Common myeloid progenitor, CD34-positive (primary cell): ENCODE measurements around the gene GLMN.

ENCODE experiments used
- CTCF ChIA-PET: fragments of 350-600 bp; sonication (Branson Sonifier 250); formaldehyde crosslinking; loops from one replicate; lab custom pipeline; 2021; ENCODE audit warnings: antibody characterized with exemption; lab: Charles Lee
- POLR2A ChIA-PET: fragments of 350-600 bp; sonication (Branson Sonifier 250); formaldehyde crosslinking; loops from one replicate; lab custom pipeline; 2021; ENCODE audit warnings: antibody characterized with exemption; lab: Charles Lee
- DNase-seq, 3 donors: peaks; one replicate each; pipeline versions ENCODE4 v3.0.0 to v3.0.0-alpha.2; 2013
- H3K27ac ChIP-seq, 2 experiments: 1 replicate in 1 of 2; 2 replicates in 1 of 2; pipeline ENCODE4 v1.7.0; 2013; ENCODE audit warnings: inconsistent platforms in 2 of 2, low read length in 2 of 2, mild to moderate bottlenecking in 2 of 2, low read depth in 1 of 2, moderate library complexity in 1 of 2; ENCODE audit not compliant: severe bottlenecking in 2 of 2, insufficient read depth in 1 of 2, poor library complexity in 1 of 2
- H3K27me3 ChIP-seq, 5 experiments: replicated peaks in 2 of 5; 1 replicate in 3 of 5; 2 replicates in 2 of 5; pipeline versions ENCODE4 v1.6.1 to v1.7.0; 2013; ENCODE audit warnings: low read length in 4 of 5, mild to moderate bottlenecking in 2 of 5, moderate library complexity in 2 of 5, inconsistent platforms in 1 of 5; ENCODE audit not compliant: insufficient read depth in 5 of 5, control insufficient read depth in 4 of 5
- H3K36me3 ChIP-seq, 4 experiments: 1 replicate in 2 of 4; 2 replicates in 2 of 4; pipeline versions ENCODE4 v1.6.1 to v1.7.0; 2013; ENCODE audit warnings: low read length in 3 of 4, control low read depth in 1 of 4, mild to moderate bottlenecking in 1 of 4; ENCODE audit not compliant: control insufficient read depth in 4 of 4, insufficient read depth in 4 of 4
- H3K4me1 ChIP-seq, 4 experiments: 1 replicate in 3 of 4; 2 replicates in 1 of 4; pipeline versions ENCODE4 v1.6.1 to v1.7.1; 2013; ENCODE audit warnings: low read length in 3 of 4, mild to moderate bottlenecking in 3 of 4, control low read depth in 1 of 4, inconsistent platforms in 1 of 4, moderate library complexity in 1 of 4; ENCODE audit not compliant: control insufficient read depth in 4 of 4, insufficient read depth in 4 of 4; ENCODE audit errors: control extremely low read depth in 1 of 4
- H3K4me3 ChIP-seq, 7 experiments: 1 replicate in 4 of 7; 2 replicates in 3 of 7; pipeline versions ENCODE4 v1.5.1 to v1.7.0; 2013; ENCODE audit warnings: mild to moderate bottlenecking in 7 of 7, low read length in 6 of 7, moderate library complexity in 6 of 7, inconsistent platforms in 2 of 7, low read depth in 2 of 7, control low read depth in 1 of 7; ENCODE audit not compliant: insufficient read depth in 4 of 7, control insufficient read depth in 1 of 7; ENCODE audit errors: extremely low read depth in 1 of 7
- H3K9me3 ChIP-seq, 5 experiments: 1 replicate in 4 of 5; 2 replicates in 1 of 5; pipeline versions ENCODE4 v1.6.1 to v1.7.1; 2013; ENCODE audit warnings: low read length in 4 of 5, mild to moderate bottlenecking in 2 of 5, inconsistent platforms in 1 of 5, low read depth in 1 of 5, moderate library complexity in 1 of 5; ENCODE audit not compliant: control insufficient read depth in 4 of 5, insufficient read depth in 2 of 5; ENCODE audit errors: control extremely low read depth in 1 of 5
- WGBS: methylation state at CpG from one replicate; pipeline ENCODE4 v1.1.5; 2013; ENCODE audit not compliant: insufficient coverage; 5-methylcytosine and 5-hydroxymethylcytosine counted together

Gene GLMN

DNA sequence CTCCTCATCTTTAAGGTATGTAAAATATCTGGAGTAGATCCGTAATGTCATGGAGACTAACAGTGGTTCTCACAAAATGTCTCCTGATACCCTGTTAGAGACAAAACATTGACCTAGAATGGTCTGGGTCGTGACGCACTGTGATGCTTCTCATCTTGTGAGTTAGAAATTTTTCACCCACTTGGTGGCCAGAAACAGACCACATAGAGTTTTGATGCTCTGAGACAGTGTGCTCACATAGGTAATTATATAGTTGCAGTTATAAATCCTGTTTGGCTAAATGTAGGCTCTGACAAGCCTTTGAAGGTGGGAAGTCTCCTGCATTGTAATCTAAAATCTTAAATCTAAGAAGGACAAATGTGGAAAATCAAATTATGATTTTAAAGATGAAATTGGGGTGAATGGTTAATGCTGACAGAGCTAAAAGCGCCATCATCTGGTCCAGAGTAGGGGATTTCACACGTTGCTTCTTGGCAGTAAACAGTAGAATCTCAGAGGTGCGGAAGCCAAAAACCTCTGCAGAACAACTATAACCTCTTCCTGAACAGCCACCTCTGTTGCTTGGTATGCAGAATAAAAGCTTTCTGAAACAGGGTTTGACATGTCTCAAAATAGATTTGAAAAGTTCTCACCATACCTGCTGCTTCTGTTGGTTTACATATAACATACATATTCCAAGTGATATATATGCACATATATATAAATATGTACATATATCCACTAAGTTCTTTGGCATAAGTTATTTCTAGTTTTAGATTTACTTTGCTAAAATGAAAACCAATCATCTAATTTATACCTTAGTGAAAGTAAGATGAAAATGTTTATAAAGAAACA is 17.2 kb upstream of the GLMN start:
- no peak overlapping the region for H3K27ac ChIP-seq
- peaks cover 12 to 24% (median 12%) of the 10 kb centered on the region in 4 experiments for H3K4me1 ChIP-seq
- POLR2A ChIA-PET = no interaction called here
- CTCF ChIA-PET = interaction anchor here (0.8 to 1.4 kb wide), 3 partner anchors 26 to 285 kb away, joined by 3 to 4 read pairs (median 3); no protein-coding TSS in a partner anchor
- DNase-seq = peak in 2 of 3 donors; percentile 53 to 54
- peaks cover 4 to 25% (median 8%) of the 10 kb centered on the region in 4 experiments for H3K36me3 ChIP-seq
- WGBS = 100% methylated on average over 3 of the region's 6 CpGs
- H3K9me3 ChIP-seq = peaks cover 0 to 5% (median 0%) of the 10 kb centered on the region in 5 experiments
- no peak overlapping the region for H3K4me3 ChIP-seq
- H3K27me3 ChIP-seq = no peaks in the 10 kb centered on the region

DNA sequence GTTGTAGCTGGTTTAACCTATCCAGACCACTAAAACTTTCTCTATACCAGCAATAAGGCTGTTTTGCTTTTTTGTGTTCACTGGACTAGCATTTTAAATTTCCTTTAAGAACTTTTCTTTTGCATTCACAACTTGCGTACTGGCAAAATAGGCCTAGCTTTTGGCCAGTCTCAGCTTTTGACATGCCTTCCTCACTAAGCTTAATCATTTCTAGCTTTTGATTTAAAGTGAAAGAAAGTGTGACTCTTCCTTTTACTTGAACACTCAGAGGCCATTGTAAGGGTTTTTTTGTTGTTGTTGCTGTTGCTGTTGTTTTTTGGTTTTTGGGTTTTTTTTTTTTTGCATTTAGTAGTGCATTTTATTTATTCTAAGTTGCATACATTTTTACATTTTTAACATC is 15.2 kb upstream of the GLMN start:
- Histone ChIP-seq H3K4me3 (no peak overlapping the region), H3K36me3 (peaks cover 0 to 13% (median 5%) of the 10 kb centered on the region in 4 experiments), H3K9me3 (peaks cover 0 to 5% (median 0%) of the 10 kb centered on the region in 5 experiments), H3K4me1 (peaks cover 12 to 24% (median 15%) of the 10 kb centered on the region in 4 experiments), H3K27ac (no peak overlapping the region), H3K27me3 (no peaks in the 10 kb centered on the region)
- WGBS = no CpG with 5 or more reads among the region's 1 CpG
- DNase-seq = no peak
- ChIA-PET CTCF (interaction anchor here (1.4 kb wide), 3 partner anchors 10 to 310 kb away, joined by 3 to 7 read pairs (median 4); partner anchors contain the start of genes GLMN and RPAP2), POLR2A (interaction anchor here (0.6 kb wide), 1 partner anchor 34 kb away, joined by 4 read pairs; no protein-coding TSS in a partner anchor)

DNA sequence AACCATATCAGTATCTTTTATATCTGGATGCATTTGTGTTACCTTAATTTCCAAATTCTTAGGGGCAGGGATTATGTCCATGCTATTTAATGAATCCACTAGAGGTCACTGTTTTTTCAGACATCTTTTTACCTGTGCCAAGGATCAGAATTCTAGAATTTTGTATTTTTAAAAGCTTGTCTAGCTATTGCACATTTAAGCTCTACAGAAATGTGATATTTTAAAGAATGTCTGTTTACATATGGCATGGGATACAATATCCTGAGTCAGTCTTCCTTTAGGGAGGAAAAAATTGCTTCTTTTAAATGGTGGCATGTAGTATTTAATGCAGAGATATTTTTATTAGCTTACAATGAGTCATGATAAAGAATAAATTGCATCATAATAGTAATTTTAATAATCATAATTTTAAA is 11.4 kb upstream of the GLMN start:
- peaks cover 0 to 5% (median 0%) of the 10 kb centered on the region in 5 experiments for H3K9me3 ChIP-seq
- H3K27me3 ChIP-seq = no peaks in the 10 kb centered on the region
- H3K27ac ChIP-seq = no peak overlapping the region
- H3K4me1 ChIP-seq = peaks cover 0 to 8% (median 4%) of the 10 kb centered on the region in 4 experiments
- H3K36me3 ChIP-seq = peaks cover 4 to 33% (median 16%) of the 10 kb centered on the region in 4 experiments
- ChIA-PET CTCF (interaction anchor here (0.5 to 5.3 kb wide), 26 partner anchors 9 to 436 kb away, joined by 3 to 35 read pairs (median 4); no protein-coding TSS in a partner anchor), POLR2A (interaction anchor here (1.1 kb wide), 1 partner anchor 32 kb away, joined by 3 read pairs; no protein-coding TSS in a partner anchor)
- DNase-seq = peak; percentile 27 to 58 (median 52)
- H3K4me3 ChIP-seq = no peak overlapping the region

DNA sequence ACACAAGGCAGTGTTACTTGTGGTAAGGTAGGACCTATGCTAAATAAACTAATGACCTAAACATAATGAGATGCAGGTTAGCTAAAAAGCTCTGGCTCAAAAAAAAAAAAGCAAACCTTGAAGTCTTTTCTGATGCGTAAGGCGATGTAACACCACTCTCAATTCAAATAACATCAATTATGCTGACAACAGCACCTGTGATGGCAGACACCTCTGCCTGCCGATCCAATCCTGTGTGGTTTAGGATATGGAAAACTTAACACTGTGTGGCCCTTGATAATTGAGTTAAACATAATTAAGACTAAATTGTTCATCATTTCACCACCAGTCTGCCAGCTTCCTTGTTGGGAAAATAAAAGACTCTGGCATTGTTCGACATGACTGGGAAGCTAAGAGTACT is 9.2 kb upstream of the GLMN start:
- ChIA-PET CTCF (interaction anchor here (0.8 to 5.3 kb wide), 9 partner anchors 9 to 511 kb away, joined by 3 to 35 read pairs (median 6); partner anchors contain the start of genes GLMN and RPAP2), POLR2A (no interaction called here)
- no peak overlapping the region for H3K4me3 ChIP-seq
- DNase-seq = no peak
- H3K4me1 ChIP-seq = peaks cover 0 to 8% (median 4%) of the 10 kb centered on the region in 4 experiments
- 90% methylated on average over 2 of the region's 4 CpGs for WGBS
- H3K9me3 ChIP-seq = peaks cover 0 to 4% (median 0%) of the 10 kb centered on the region in 5 experiments
- H3K27ac ChIP-seq = no peak overlapping the region
- H3K27me3 ChIP-seq = no peaks in the 10 kb centered on the region
- H3K36me3 ChIP-seq = peaks cover 4 to 43% (median 23%) of the 10 kb centered on the region in 4 experiments

DNA sequence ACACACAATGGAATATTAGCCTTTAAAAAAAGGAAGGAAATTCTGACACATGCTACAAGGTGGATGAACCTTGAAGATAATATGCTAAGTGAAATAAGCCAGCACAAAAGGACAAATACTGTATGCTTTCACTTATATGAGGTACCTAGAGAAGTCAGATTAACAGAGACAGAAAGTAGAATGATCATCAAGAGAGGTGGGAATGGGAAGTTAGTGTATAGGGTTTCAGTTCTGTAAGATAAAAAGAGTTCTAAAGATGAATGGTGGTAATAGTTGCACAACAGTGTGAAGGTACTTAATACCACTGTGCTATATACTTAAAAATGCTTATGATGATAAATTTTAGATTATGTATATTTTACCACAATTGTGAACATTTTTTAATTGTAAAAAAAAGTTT is 7.2 kb upstream of the GLMN start:
- H3K27me3 ChIP-seq = no peaks in the 10 kb centered on the region
- ChIA-PET CTCF (interaction anchor here (1.5 kb wide), 1 partner anchor 309 kb away, joined by 5 read pairs; no protein-coding TSS in a partner anchor), POLR2A (no interaction called here)
- peaks cover 5 to 36% (median 22%) of the 10 kb centered on the region in 4 experiments for H3K36me3 ChIP-seq
- no peak overlapping the region for H3K4me3 ChIP-seq
- H3K27ac ChIP-seq = no peak overlapping the region
- no peaks in the 10 kb centered on the region for H3K9me3 ChIP-seq
- DNase-seq = no peak
- H3K4me1 ChIP-seq = peaks cover 0 to 5% (median 2%) of the 10 kb centered on the region in 4 experiments

- no CpG with 5 or more reads among the region's 5 CpGs for WGBS
- peaks cover 3 to 27% (median 15%) of the 10 kb centered on the region in 4 experiments for H3K36me3 ChIP-seq
- POLR2A ChIA-PET = no interaction called here
Measured at GRCh38 chr1:92301021-92301420, 2.2 kb upstream of the GLMN start.

More at GRCh38 chr1:92301021-92301420, 2.2 kb upstream of the GLMN start:
- no peak for DNase-seq
- CTCF ChIA-PET = interaction anchor here (0.6 to 1.3 kb wide), 3 partner anchors 8 to 302 kb away, joined by 3 read pairs; no protein-coding TSS in a partner anchor
- Histone ChIP-seq H3K4me3 (peak overlapping the region in 1 of 7 experiments; percentile 13), H3K9me3 (no peaks in the 10 kb centered on the region), H3K27ac (no peak overlapping the region), H3K4me1 (peaks cover 5 to 25% (median 15%) of the 10 kb centered on the region in 4 experiments), H3K27me3 (no peaks in the 10 kb centered on the region)
